Right atrium auricular region (tissue), 2 donors: ENCODE data around the gene KCNIP1. TPM values are rescaled to one million over a fixed set of nuclear protein-coding genes. Genes with fewer than 3 reads are reported as not detected.

Experiments
- DNase-seq: peaks from one replicate; pipeline ENCODE4 v3.0.0-alpha.2; 2019; ENCODE audit warnings: low spot score
- H3K27ac ChIP-seq, 2 donors: fragments of 200-600 bp; sonication (generic); 1 replicate in 1 of 2; 2 replicates in 1 of 2; pipeline ENCODE4 v1.5.1; 2016 to 2019
- H3K27me3 ChIP-seq, 2 donors: fragments of 200-600 bp; sonication (generic); one replicate each; pipeline versions ENCODE4 v1.5.1 to v1.6.0; 2017 to 2019
- H3K36me3 ChIP-seq: fragments of 200-600 bp; sonication (generic); one replicate; pipeline ENCODE4 v1.5.1; 2016
- H3K4me1 ChIP-seq, 2 donors: fragments of 200-600 bp; sonication (generic); one replicate each; pipeline versions ENCODE4 v1.5.1 to v1.6.0; 2017 to 2019
- H3K4me3 ChIP-seq, 2 donors: fragments of 200-600 bp; sonication (generic); 1 replicate in 1 of 2; 2 replicates in 1 of 2; pipeline ENCODE4 v1.5.1; 2017 to 2019; ENCODE audit warnings: mild to moderate bottlenecking in 1 of 2, moderate library complexity in 1 of 2
- H3K9me3 ChIP-seq, 2 donors: fragments of 200-600 bp; sonication (generic); one replicate each; pipeline ENCODE4 v1.5.1; 2019
- CTCF ChIP-seq, 2 donors: fragments of 200-600 bp; sonication (generic); IDR thresholded peaks; one replicate each; pipeline ENCODE4 v1.5.1; 2019; ENCODE audit warnings: antibody characterized with exemption in 2 of 2
- total RNA-seq, 2 donors: library from RNA; depleted of rRNA; stranded (reverse); fragments of >200 nt; gene quantifications; one replicate each; pipeline ENCODE4 v1.1.0, GENCODE V29; 2016

Gene KCNIP1
- total RNA-seq, 2 donors from 2014 or later: not detected

- H3K27ac ChIP-seq: no peak overlapping the region
- no peaks in the 10 kb centered on the region for H3K4me1 ChIP-seq
- no peak overlapping the region for H3K4me3 ChIP-seq
- no peaks in the 10 kb centered on the region for H3K27me3 ChIP-seq
- no peak for DNase-seq
- no peaks in the 10 kb centered on the region for H3K36me3 ChIP-seq
- no peak for TF ChIP-seq CTCF (IDR thresholded peaks at IDR 0.05)
- peaks cover 0 to 4% of the 10 kb centered on the region in 2 donors for H3K9me3 ChIP-seq
These were observed 200.8 kb downstream of the KCNIP1 start for GRCh38 chr5:170704417-170705192.

GRCh38 chr5:170709640-170710039 is 205.8 kb downstream of the KCNIP1 start:
- H3K9me3 ChIP-seq: peaks cover 0 to 6% of the 10 kb centered on the region in 2 donors
- no peak for DNase-seq
- no peaks in the 10 kb centered on the region for H3K4me1 ChIP-seq
- H3K36me3 ChIP-seq: no peaks in the 10 kb centered on the region
- no peak for TF ChIP-seq CTCF (IDR thresholded peaks at IDR 0.05)
- no peak overlapping the region for H3K4me3 ChIP-seq
- H3K27me3 ChIP-seq: no peaks in the 10 kb centered on the region
- H3K27ac ChIP-seq: no peak overlapping the region

- Histone ChIP-seq H3K9me3 (peaks cover 0 to 6% of the 10 kb centered on the region in 2 donors), H3K36me3 (no peaks in the 10 kb centered on the region), H3K27ac (no peak overlapping the region), H3K4me3 (no peak overlapping the region), H3K4me1 (no peaks in the 10 kb centered on the region), H3K27me3 (no peaks in the 10 kb centered on the region)
- no peak for DNase-seq
- TF ChIP-seq CTCF (IDR thresholded peaks at IDR 0.05): no peak
These were observed 207.5 kb downstream of the KCNIP1 start for GRCh38 chr5:170711300-170711699.

- H3K4me3 ChIP-seq: no peak overlapping the region
- H3K27ac ChIP-seq: no peak overlapping the region
- H3K4me1 ChIP-seq: no peaks in the 10 kb centered on the region
- TF ChIP-seq CTCF (IDR thresholded peaks at IDR 0.05): no peak
- H3K27me3 ChIP-seq: no peaks in the 10 kb centered on the region
- no peaks in the 10 kb centered on the region for H3K9me3 ChIP-seq
- DNase-seq: no peak
- no peaks in the 10 kb centered on the region for H3K36me3 ChIP-seq
These were observed 211.3 kb downstream of the KCNIP1 start for GRCh38 chr5:170715141-170715540.

- Histone ChIP-seq H3K9me3 (no peaks in the 10 kb centered on the region), H3K27ac (no peak overlapping the region), H3K4me3 (no peak overlapping the region), H3K36me3 (no peaks in the 10 kb centered on the region), H3K27me3 (no peaks in the 10 kb centered on the region), H3K4me1 (no peaks in the 10 kb centered on the region)
- no peak for TF ChIP-seq CTCF (IDR thresholded peaks at IDR 0.05)
- DNase-seq: no peak
These were observed 212.6 kb downstream of the KCNIP1 start for GRCh38 chr5:170716396-170716795.

- no peaks in the 10 kb centered on the region for H3K36me3 ChIP-seq
- TF ChIP-seq CTCF (IDR thresholded peaks at IDR 0.05): no peak
- H3K27ac ChIP-seq: no peak overlapping the region
- no peaks in the 10 kb centered on the region for H3K4me1 ChIP-seq
- no peaks in the 10 kb centered on the region for H3K9me3 ChIP-seq
- no peak overlapping the region for H3K4me3 ChIP-seq
- no peak for DNase-seq
- no peaks in the 10 kb centered on the region for H3K27me3 ChIP-seq
These were observed 215.7 kb downstream of the KCNIP1 start for GRCh38 chr5:170719551-170719950.
